Activated naive CD8-positive, alpha-beta T cell treated with anti-CD3 and anti-CD28 coated beads, Interleukin-2, amount 50 U/mL, for 24 hours (primary cell): Measurements from ENCODE around the gene ANKRD45.
"Not testable (repeated sequence)": the region's sequence is repeated elsewhere in the genome, so short reads cannot be mapped to it uniquely, and the experiment has no call there.

Source experiments
- ATAC-seq: fragments of 150-1000 bp; cut with Tn5 transposase; one replicate; pipeline ENCODE4 v1.10.0; 2021
- DNase-seq: peaks from one replicate; pipeline ENCODE4 v3.0.0; 2021
- H3K27ac Mint-ChIP-seq: one replicate; pipeline ENCODE4 v1.8.0; 2021; ENCODE audit warnings: mild to moderate bottlenecking, mixed read lengths
- H3K27me3 Mint-ChIP-seq: one replicate; pipeline ENCODE4 v1.8.0; 2021; ENCODE audit warnings: mixed read lengths
- H3K36me3 Mint-ChIP-seq: one replicate; pipeline ENCODE4 v1.8.0; 2021; ENCODE audit warnings: low read depth, mixed read lengths
- H3K4me1 Mint-ChIP-seq: one replicate; pipeline ENCODE4 v1.8.0; 2021; ENCODE audit warnings: mixed read lengths
- H3K4me3 Mint-ChIP-seq: one replicate; pipeline ENCODE4 v1.8.0; 2021; ENCODE audit warnings: mild to moderate bottlenecking, moderate library complexity, mixed read lengths
- H3K9me3 Mint-ChIP-seq: one replicate; pipeline ENCODE4 v1.8.0; 2021; ENCODE audit warnings: mixed read lengths

ANKRD45 gene

DNA sequence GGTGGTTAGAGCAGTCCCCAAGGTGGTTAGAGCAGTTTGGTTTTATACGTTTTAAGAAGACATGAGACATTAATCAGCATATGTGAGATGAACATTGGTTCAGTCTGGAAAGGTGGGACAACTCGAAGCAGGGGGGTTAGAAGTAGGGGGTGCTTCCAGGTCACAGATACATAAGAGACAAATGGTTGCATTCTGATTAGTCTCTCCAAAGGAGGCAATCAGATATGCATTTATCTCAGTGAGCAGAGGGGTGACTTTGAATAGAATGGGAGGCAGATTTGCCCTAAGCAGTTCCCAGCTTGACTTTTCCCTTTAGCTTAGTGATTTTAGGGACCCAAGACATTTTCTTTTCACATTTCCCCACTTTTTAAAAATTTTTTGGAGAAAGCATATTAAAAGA, 4.8 kb upstream of the ANKRD45 start:
- not testable (repeated sequence) for DNase-seq, H3K9me3 Mint-ChIP-seq, H3K4me3 Mint-ChIP-seq

DNA sequence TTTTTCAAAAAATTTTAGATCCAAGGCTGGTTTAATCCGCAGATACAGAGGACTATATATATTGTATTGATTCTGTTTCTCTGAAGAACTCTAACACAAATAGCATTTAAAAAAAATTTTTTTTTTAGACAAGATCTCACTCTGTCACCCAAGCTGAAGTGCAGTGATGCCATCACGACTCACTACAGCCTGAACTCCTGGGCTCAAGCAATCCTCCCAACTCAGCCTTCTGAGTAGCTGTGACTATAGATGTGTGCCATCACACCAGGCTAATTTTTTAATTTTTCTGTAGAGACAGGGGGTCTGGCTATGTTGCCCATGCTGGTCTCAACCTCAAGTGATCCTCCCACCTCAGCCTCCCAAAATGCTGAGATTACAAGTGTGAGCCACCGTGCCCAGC, 3.0 kb downstream of the ANKRD45 start:
- H3K36me3 Mint-ChIP-seq = no peaks in the 10 kb centered on the region
- H3K9me3 Mint-ChIP-seq = no peaks in the 10 kb centered on the region
- no peak overlapping the region for H3K4me3 Mint-ChIP-seq
- DNase-seq (no peak), ATAC-seq (no peak)
- no peak overlapping the region for H3K27ac Mint-ChIP-seq
- H3K27me3 Mint-ChIP-seq = peaks cover 30% of the 10 kb centered on the region
- peaks cover 8% of the 10 kb centered on the region for H3K4me1 Mint-ChIP-seq

More for the DNA sequence above, 4.8 kb upstream of the ANKRD45 start:
- H3K27ac Mint-ChIP-seq, H3K36me3 Mint-ChIP-seq, ATAC-seq, H3K4me1 Mint-ChIP-seq: not testable (repeated sequence)
- H3K27me3 Mint-ChIP-seq = peaks cover 18% of the 10 kb centered on the region

DNA sequence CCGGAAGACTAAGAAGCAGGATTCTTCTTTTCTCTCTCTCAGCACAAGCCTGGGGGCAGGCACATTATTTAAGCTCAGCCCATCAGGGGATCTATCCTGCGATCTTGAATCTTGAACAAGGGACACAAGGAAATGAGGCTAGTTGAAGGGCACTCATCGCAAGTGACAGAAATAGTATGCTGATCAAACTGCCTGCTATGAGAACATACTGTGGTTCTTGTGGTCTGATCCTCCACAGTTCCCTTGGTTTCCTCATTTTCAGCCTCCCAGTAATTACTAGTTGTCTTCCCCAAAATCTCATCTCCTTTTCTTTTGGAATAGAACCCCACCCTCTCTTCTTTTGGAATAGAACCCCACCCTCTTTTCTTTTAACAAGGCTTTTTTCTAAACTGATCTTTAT, 6.5 kb downstream of the ANKRD45 start:
- no peaks in the 10 kb centered on the region for H3K36me3 Mint-ChIP-seq

DNA sequence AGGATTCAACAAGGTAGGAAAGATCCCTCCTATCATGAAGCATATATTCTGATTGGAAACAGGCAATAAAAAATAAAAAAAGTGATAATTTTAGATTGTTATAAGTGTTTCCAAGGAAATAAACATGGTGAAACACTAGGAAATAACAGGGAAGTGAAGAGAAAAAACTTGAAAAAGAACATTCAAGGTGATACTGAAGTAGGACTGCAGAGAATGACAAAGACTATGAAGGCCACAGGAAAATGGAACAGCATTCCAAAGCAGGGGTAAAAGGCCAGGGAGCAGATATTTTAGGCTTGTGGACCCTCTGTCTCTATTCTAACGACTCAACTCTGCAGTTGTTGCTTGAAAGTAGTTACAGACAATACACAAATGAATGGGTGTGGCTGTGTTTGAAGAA, 7.9 kb downstream of the ANKRD45 start:
- no peak overlapping the region for H3K27ac Mint-ChIP-seq
- DNase-seq (no peak), ATAC-seq (no peak)
- no peak overlapping the region for H3K4me3 Mint-ChIP-seq
- H3K4me1 Mint-ChIP-seq = no peaks in the 10 kb centered on the region
- no peaks in the 10 kb centered on the region for H3K27me3 Mint-ChIP-seq
- H3K36me3 Mint-ChIP-seq = no peaks in the 10 kb centered on the region
- H3K9me3 Mint-ChIP-seq = no peaks in the 10 kb centered on the region

More for the DNA sequence above, 6.5 kb downstream of the ANKRD45 start:
- no peak for ATAC-seq
- Mint-ChIP-seq H3K27me3 (peaks cover 7% of the 10 kb centered on the region), H3K27ac (no peak overlapping the region), H3K4me3 (no peak overlapping the region), H3K9me3 (no peaks in the 10 kb centered on the region), H3K4me1 (no peaks in the 10 kb centered on the region)
- no peak for DNase-seq

DNA sequence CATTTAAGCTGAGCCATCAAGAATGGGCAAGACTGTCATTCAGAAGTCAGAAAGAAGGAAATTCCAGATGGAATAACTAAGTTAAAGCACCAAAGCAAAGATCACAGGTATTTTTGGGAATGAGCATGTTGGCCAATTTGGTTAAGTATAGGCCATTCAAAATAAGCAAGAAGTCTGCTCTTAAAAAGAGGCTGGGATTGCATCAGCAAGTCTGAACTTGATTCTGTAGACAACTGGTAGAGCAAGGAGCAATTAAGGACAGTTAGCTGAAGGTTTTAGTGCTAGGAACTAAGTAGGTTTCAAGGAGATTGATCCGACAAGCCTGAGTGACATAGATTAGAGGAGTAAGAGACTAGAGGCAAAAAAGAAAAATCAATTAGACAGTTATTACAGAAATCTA, 8.4 kb downstream of the ANKRD45 start:
- Mint-ChIP-seq H3K36me3 (no peaks in the 10 kb centered on the region), H3K27me3 (no peaks in the 10 kb centered on the region), H3K4me1 (no peaks in the 10 kb centered on the region), H3K27ac (no peak overlapping the region), H3K9me3 (peaks cover 3% of the 10 kb centered on the region), H3K4me3 (no peak overlapping the region)
- DNase-seq (no peak), ATAC-seq (no peak)

DNA sequence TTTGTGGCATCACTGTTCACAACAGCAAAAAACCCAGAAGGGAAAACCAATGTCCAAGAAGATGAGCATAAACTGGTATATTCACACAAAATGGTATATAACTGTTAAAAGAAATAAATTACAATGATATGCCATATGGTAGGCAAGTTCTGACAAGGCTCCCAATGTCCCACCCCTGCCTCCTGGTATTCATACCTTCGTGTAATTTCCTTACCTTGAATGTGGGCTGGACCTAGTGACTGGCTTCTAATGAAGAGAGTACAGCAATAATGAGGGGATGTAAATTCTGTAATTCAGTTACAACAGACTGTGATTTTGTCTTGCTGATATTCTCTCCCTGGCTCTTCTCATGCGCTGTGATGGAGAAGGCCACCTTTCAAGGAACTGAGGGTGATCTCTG, 9.3 kb downstream of the ANKRD45 start:
- DNase-seq (no peak), ATAC-seq (no peak)
- Mint-ChIP-seq H3K36me3 (no peaks in the 10 kb centered on the region), H3K27ac (no peak overlapping the region), H3K4me3 (no peak overlapping the region), H3K4me1 (no peaks in the 10 kb centered on the region), H3K9me3 (peaks cover 7% of the 10 kb centered on the region), H3K27me3 (no peaks in the 10 kb centered on the region)

DNA sequence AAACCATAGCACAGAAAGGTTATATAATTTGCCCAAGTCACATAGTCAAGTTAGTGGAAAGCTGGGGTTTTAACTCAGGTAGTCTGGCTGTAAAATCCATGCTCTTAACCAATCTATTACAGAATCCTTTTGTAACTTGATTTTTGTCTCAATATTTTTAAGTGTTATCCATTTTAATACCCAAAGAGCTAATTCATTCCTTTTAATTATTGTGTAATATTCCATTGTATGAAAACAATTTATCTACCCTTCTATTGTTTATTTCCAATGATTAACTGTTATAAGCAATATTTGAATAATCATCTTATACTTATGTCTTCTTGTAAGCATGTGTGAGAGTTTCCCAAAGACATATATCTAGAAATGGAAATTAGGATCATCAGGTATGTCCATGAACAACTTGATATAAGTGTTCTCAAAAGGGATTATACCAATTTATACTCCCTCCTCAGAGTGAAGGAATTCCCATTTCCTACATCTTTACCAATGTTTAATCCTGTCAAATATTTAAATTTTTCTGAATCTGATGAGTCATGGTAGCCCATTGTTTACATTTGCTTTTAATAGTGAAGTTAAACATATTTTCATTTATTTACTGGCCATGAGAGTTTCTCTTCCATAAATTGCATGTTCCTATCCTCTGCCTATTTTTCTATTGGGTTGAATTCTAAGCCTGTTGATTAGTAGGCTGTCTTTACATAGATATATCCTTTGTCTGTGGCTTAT, 20.6 kb downstream of the ANKRD45 start:
- H3K36me3 Mint-ChIP-seq = no peaks in the 10 kb centered on the region
- DNase-seq = no peak
- no peak overlapping the region for H3K27ac Mint-ChIP-seq
- H3K27me3 Mint-ChIP-seq = peaks cover 10% of the 10 kb centered on the region
- no peaks in the 10 kb centered on the region for H3K9me3 Mint-ChIP-seq
- H3K4me3 Mint-ChIP-seq = no peak overlapping the region
- no peaks in the 10 kb centered on the region for H3K4me1 Mint-ChIP-seq
- ATAC-seq = no peak

DNA sequence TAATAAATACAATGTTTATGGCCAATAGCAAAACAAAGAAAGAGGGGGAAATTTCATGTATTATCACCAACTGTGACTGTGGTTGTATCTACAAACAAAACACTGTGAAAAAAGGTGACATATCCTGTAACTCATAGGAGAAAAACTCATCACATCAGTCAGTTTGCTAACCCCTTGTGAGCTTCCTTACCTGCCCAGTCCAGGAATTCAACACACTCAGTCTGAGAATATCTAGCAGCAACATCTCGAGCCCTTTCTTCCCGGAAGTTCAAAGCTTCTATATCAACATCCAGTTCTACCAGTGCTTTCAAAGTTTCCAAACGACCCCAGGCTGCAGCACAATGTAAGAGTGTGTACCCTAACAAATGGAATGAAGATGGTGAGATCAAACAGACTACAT, 23.0 kb downstream of the ANKRD45 start:
- Mint-ChIP-seq H3K4me3 (no peak overlapping the region), H3K36me3 (no peaks in the 10 kb centered on the region), H3K27ac (no peak overlapping the region), H3K27me3 (peaks cover 4% of the 10 kb centered on the region), H3K9me3 (no peaks in the 10 kb centered on the region), H3K4me1 (no peaks in the 10 kb centered on the region)
- ATAC-seq = no peak
- no peak for DNase-seq

DNA sequence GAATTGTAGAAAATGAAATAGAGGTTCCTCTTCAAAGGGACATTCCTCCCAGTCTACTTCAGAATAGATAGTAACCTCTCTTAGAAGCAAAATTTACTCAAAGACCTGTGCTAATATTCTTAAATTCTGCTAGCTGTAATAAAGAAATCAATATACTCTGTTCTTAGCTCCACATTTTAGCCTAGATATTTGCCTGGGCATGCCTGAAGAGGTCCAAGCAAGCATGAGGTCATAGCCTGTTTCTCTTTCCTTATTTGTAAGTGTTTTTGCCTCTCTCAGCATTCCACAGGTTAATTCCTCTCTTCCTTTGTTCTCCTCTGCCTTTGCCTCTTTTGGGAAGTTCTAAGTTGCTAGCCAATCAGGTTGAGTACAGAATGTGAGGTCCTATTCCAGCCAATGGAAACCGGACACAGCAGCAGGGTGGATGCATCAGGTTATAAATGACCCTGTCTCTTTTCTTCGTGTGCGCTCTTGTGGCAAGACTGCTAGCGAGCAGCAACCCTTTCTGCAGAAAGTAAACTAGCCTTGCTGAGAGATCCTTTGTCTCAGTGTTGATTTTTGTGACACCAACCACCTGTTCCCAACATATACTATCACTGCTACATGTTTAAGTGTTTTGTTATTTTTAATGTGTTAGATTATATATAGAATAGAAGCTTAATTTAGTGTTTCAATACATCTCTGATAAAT, 27.1 kb downstream of the ANKRD45 start:
- H3K27ac Mint-ChIP-seq = not testable (repeated sequence)

DNA sequence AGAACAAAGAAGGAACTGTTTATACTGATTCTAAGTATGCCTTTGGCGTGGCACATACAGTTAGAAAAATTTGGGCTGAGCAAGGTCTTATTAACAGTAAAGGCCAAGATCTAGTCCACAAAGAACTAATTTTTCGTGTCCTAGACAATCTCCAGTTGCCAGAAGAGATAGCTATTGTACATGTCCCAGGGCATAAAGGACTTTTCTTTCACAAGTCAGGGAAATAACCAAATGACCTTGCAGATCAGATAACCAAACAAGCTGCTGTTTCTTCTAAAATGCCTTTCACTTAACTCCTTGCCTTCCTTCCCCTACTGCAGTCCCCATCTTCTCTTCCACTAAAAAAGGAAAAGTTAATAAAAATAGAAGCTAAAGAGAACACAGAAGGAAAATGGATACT, 30.5 kb downstream of the ANKRD45 start:
- H3K27me3 Mint-ChIP-seq = peaks cover 2% of the 10 kb centered on the region
- no peaks in the 10 kb centered on the region for H3K36me3 Mint-ChIP-seq
- H3K4me3 Mint-ChIP-seq = no peak overlapping the region
- H3K4me1 Mint-ChIP-seq = no peaks in the 10 kb centered on the region
- ATAC-seq (no peak), DNase-seq (no peak)
- no peak overlapping the region for H3K27ac Mint-ChIP-seq
- no peaks in the 10 kb centered on the region for H3K9me3 Mint-ChIP-seq

More for the DNA sequence above, 27.1 kb downstream of the ANKRD45 start:
- DNase-seq, H3K4me1 Mint-ChIP-seq, H3K4me3 Mint-ChIP-seq, H3K27me3 Mint-ChIP-seq, H3K36me3 Mint-ChIP-seq, ATAC-seq, H3K9me3 Mint-ChIP-seq: not testable (repeated sequence)

DNA sequence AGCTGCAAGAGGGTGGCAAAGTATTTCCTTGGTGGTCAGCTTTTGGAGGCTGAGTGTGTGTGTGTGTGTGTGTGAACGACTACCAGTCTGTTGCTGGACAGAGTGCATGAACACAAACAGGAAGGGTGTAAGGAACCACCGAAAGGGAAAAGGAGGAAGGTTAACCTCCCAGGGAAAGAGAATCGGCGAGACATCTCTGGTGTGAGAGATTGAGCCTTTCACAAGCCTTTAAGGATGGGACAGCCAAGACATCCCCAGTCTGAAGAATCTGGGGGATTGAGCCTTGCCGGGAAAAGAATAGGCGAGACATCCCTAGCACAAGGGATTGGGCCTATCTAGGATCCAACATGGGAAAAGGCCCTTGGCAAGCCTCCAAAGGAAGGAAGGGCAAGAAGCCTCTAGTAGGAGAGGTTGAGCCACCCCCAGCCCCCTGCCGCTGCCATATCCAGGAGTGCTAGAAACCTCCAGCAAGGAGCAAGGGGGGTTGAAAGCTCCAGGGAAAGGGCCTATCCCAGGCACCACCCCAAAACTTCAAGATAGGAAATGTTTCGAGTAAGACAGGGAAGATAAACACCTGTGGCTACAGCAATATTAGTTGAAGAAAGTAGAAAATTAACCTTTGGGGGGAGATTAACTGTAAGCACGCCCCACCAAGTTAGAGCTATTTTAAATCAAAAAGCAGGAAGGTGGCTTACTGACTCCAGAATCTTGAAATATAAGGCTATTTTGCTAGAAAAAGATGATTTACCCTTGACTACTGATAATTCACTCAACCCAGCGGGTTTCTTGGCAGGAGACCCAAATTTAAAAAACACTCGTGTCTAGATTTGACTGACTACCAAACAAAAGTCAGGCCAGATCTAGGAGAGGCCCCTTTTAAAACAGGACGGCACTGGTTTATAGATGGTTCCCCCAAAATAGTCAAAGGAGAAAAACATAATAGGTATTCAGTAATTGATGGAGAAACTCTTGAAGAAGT, 31.3 kb downstream of the ANKRD45 start:
- H3K4me1 Mint-ChIP-seq = no peaks in the 10 kb centered on the region
- DNase-seq = no peak
- H3K36me3 Mint-ChIP-seq = no peaks in the 10 kb centered on the region
- ATAC-seq = no peak
- H3K4me3 Mint-ChIP-seq = no peak overlapping the region
- no peaks in the 10 kb centered on the region for H3K9me3 Mint-ChIP-seq
- H3K27me3 Mint-ChIP-seq = peaks cover 2% of the 10 kb centered on the region
- H3K27ac Mint-ChIP-seq = no peak overlapping the region

DNA sequence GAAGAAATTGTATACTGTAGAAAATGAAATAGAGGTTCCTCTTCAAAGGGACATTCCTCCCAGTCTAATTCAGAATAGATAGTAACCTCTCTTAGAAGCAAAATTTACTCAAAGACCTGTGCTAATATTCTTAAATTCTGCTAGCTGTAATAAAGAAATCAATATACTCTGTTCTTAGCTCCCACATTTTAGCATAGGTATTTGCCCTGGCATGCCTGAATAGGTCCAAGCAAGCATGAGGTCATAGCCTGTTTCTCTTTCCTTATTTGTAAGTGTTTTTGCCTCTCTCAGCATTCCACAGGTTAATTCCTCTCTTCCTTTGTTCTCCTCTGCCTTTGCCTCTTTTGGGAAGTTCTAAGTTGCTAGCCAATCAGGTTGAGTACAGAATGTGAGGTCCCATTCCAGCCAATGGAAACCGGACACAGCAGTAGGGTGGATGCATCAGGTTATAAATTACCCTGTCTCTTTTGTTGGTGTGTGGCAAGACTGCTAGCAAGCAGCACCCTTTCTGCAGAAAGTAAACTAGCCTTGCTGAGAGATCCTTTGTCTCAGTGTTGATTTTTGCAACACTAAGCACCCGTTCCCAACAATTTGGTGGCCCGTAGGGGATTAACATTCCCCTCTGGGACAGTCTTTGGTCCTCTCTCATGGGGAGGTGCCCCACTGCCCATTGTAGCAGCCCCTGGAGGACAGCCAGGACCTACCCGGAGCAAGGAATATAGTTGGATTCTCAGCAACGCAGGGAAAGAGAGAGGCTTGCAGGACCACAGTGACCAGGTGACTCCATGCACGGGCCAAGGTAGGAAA, 32.2 kb downstream of the ANKRD45 start:
- not testable (repeated sequence) for DNase-seq, H3K4me3 Mint-ChIP-seq, H3K36me3 Mint-ChIP-seq, H3K27me3 Mint-ChIP-seq, H3K9me3 Mint-ChIP-seq, H3K27ac Mint-ChIP-seq, H3K4me1 Mint-ChIP-seq, ATAC-seq

DNA sequence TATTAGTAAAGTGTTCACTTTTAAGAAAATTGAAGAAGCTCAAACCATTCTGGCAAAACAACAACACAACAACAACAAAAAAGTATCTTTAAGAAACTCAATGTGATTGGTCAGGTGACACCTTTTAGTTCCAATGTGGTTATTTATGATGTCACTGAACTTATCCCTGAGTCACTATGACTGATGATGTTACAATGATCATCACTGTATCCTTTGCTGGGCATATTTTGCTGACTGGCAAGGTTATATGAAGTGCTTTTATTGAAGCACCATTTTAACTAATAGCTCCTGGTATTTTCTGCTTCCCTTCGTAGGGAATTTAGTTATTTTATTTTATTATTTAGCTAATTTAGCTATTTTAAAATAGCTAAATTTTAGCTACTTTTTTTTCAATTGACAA, 34.5 kb downstream of the ANKRD45 start, which contains the start of gene TEX50:
TSS of gene TEX50 (plus strand) at position 223 of the 400 bp plus-strand sequence. CDS start 184 bp downstream, outside the sequence.
- H3K9me3 Mint-ChIP-seq = no peaks in the 10 kb centered on the region
- no peak for DNase-seq
- H3K4me3 Mint-ChIP-seq = no peak within 1 kb of the TSS
- ATAC-seq = no peak
- no peaks in the 10 kb centered on the region for H3K36me3 Mint-ChIP-seq
- no peaks in the 10 kb centered on the region for H3K4me1 Mint-ChIP-seq
- H3K27me3 Mint-ChIP-seq = peaks cover 2% of the 10 kb centered on the region
- H3K27ac Mint-ChIP-seq = no peak within 1 kb of the TSS

DNA sequence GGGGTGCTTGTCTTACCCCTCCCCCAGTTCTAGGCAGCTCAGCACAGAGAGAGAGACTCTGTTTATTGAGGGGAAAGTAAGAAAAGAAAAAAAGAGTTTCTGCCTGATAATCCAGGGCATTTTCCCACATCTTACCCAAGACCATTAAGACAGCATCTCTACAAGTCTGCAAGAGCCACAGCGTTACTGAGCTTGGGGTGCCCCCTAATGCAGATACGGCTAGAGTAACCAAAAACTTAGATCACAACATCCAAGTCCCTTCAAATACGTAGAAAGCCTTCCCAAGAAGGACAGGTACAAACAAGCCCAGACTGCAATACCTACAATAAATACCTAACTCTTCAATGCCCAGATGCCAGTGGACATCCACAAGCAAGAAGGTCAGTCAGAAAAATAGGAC, 40.8 kb downstream of the ANKRD45 start:
- Mint-ChIP-seq H3K4me1 (no peaks in the 10 kb centered on the region), H3K36me3 (no peaks in the 10 kb centered on the region), H3K4me3 (no peak overlapping the region), H3K27me3 (no peaks in the 10 kb centered on the region), H3K27ac (no peak overlapping the region), H3K9me3 (no peaks in the 10 kb centered on the region)
- ATAC-seq (no peak), DNase-seq (no peak)
